MCF 10A (cell line): ENCODE data around the gene TIAL1. TPM values are rescaled to one million over a fixed set of nuclear protein-coding genes. Genes with fewer than 3 reads are reported as not detected.
"Not testable (repeated sequence)": the region's sequence is repeated elsewhere in the genome, so short reads cannot be mapped to it uniquely, and the experiment has no call there.

Source experiments
- BruUV-seq: library from RNA; stranded (reverse); fragments of 400-500 nt; replicated peaks from 2 replicates; lab custom pipeline; 2021; lab: Mats Ljungman, UMichigan
- CTCF ChIA-PET: fragments of 300-600 bp; sonication (Branson Sonifier 250); formaldehyde crosslinking; extraction: SDS; loops from one replicate; lab custom pipeline; 2021; ENCODE audit warnings: antibody characterized with exemption, inconsistent platforms; lab: Yijun Ruan, JAX
- POLR2A ChIA-PET: fragments of 300-600, 350-650 bp; sonication (Branson Sonifier 250); formaldehyde crosslinking; extraction: SDS; loops from one replicate; lab custom pipeline; 2020; ENCODE audit warnings: antibody characterized with exemption, inconsistent platforms; lab: Yijun Ruan, JAX
- DNase-seq: peaks from one replicate; pipeline ENCODE4 v3.0.0-alpha.2; 2018; ENCODE audit not compliant: unreplicated experiment
- H3K27ac Mint-ChIP-seq: one replicate; pipeline ENCODE4 v1.8.0; 2022; ENCODE audit warnings: mild to moderate bottlenecking, low read depth, mixed read lengths; ENCODE audit not compliant: unreplicated experiment
- H3K27me3 Mint-ChIP-seq: one replicate; pipeline ENCODE4 v1.8.0; 2022; ENCODE audit warnings: mixed read lengths; ENCODE audit not compliant: insufficient read depth, unreplicated experiment
- H3K36me3 Mint-ChIP-seq: one replicate; pipeline ENCODE4 v1.8.0; 2022; ENCODE audit warnings: mild to moderate bottlenecking, moderate library complexity, mixed read lengths; ENCODE audit not compliant: insufficient read depth, unreplicated experiment
- H3K4me1 Mint-ChIP-seq: one replicate; pipeline ENCODE4 v1.8.0; 2022; ENCODE audit warnings: mixed read lengths; ENCODE audit not compliant: insufficient read depth, unreplicated experiment
- H3K4me3 Mint-ChIP-seq: one replicate; pipeline ENCODE4 v1.8.0; 2022; ENCODE audit warnings: mild to moderate bottlenecking, moderate library complexity, mixed read lengths; ENCODE audit not compliant: unreplicated experiment
- H3K9me3 Mint-ChIP-seq: one replicate; pipeline ENCODE4 v1.8.0; 2022; ENCODE audit warnings: mixed read lengths; ENCODE audit not compliant: unreplicated experiment
- CTCF ChIP-seq: fragments of 200-600 bp; IDR thresholded peaks from one replicate; pipeline ENCODE4 v1.8.0; 2022; ENCODE audit warnings: antibody characterized with exemption, mild to moderate bottlenecking; ENCODE audit not compliant: unreplicated experiment
- intact Hi-C: fragments of 100-400 bp; cut with micrococcal nuclease; formaldehyde crosslinking; loops from 2 replicates; pipeline ENCODE4 v1.14.1; 2022
- total RNA-seq: library from RNA; stranded (reverse); gene quantifications from 2 replicates; pipeline ENCODE4 v1.2.3, GENCODE V29; 2022

TIAL1 gene
- total RNA-seq, 1 experiment from 2014 or later: 149 TPM

- BruUV-seq: no TSS peak
- CTCF ChIA-PET: interaction anchor here (0.6 kb wide), 1 partner anchor 14 kb away, joined by 4 read pairs; no protein-coding TSS in a partner anchor
- no peaks in the 10 kb centered on the region for H3K27me3 Mint-ChIP-seq
Measured at GRCh38 chr10:119536508-119537025, 60.2 kb downstream of the TIAL1 start.

GRCh38 chr10:119535837-119536507 lies 60.8 kb downstream of the TIAL1 start:
- DNase-seq: no peak

More at GRCh38 chr10:119536508-119537025, 60.2 kb downstream of the TIAL1 start:
- intact Hi-C loops: no loop called here
- no peak for TF ChIP-seq CTCF
- Mint-ChIP-seq H3K9me3 (no peaks in the 10 kb centered on the region), H3K27ac (no peak overlapping the region), H3K36me3 (peaks cover 4% of the 10 kb centered on the region), H3K4me1 (peaks cover 31% of the 10 kb centered on the region), H3K4me3 (no peak overlapping the region)
- DNase-seq: no peak
- POLR2A ChIA-PET: no interaction called here

GRCh38 chr10:119535305-119535704 lies 61.5 kb downstream of the TIAL1 start:
- POLR2A ChIA-PET: interaction anchor here (0.6 kb wide), 1 partner anchor 81 kb away, joined by 3 read pairs; no protein-coding TSS in a partner anchor
- peaks cover 4% of the 10 kb centered on the region for H3K36me3 Mint-ChIP-seq
- H3K9me3 Mint-ChIP-seq: no peaks in the 10 kb centered on the region
- H3K27me3 Mint-ChIP-seq: no peaks in the 10 kb centered on the region
- no peak overlapping the region for H3K4me3 Mint-ChIP-seq
- DNase-seq: no peak
- no TSS peak for BruUV-seq
- intact Hi-C loops: no loop called here
- CTCF ChIA-PET: interaction anchor here (0.6 kb wide), 1 partner anchor 117 kb away, joined by 3 read pairs; no protein-coding TSS in a partner anchor
- no peak for TF ChIP-seq CTCF
- H3K4me1 Mint-ChIP-seq: peaks cover 19% of the 10 kb centered on the region
- H3K27ac Mint-ChIP-seq: no peak overlapping the region

More at GRCh38 chr10:119535837-119536507, 60.8 kb downstream of the TIAL1 start:
- intact Hi-C loops: no loop called here
- CTCF ChIA-PET: no interaction called here
- no TSS peak for BruUV-seq
- H3K27ac Mint-ChIP-seq: no peak overlapping the region
- no peaks in the 10 kb centered on the region for H3K27me3 Mint-ChIP-seq
- peaks cover 4% of the 10 kb centered on the region for H3K36me3 Mint-ChIP-seq
- no peaks in the 10 kb centered on the region for H3K9me3 Mint-ChIP-seq
- H3K4me1 Mint-ChIP-seq: peaks cover 26% of the 10 kb centered on the region
- POLR2A ChIA-PET: no interaction called here
- H3K4me3 Mint-ChIP-seq: no peak overlapping the region
- TF ChIP-seq CTCF: no peak

- Mint-ChIP-seq H3K27ac (no peak overlapping the region), H3K4me1 (peaks cover 3% of the 10 kb centered on the region), H3K27me3 (no peaks in the 10 kb centered on the region), H3K4me3 (no peak overlapping the region), H3K9me3 (no peaks in the 10 kb centered on the region), H3K36me3 (peaks cover under 1% of the 10 kb centered on the region)
- POLR2A ChIA-PET: no interaction called here
- CTCF ChIA-PET: no interaction called here
- TF ChIP-seq CTCF: no peak
- intact Hi-C loops: no loop called here
- no TSS peak for BruUV-seq
- DNase-seq: no peak
Measured at GRCh38 chr10:119533473-119533872, 63.3 kb downstream of the TIAL1 start.

- POLR2A ChIA-PET: not testable (repeated sequence)
Measured at GRCh38 chr10:119532791-119533190, 64.0 kb downstream of the TIAL1 start.

GRCh38 chr10:119532251-119532650 lies 64.5 kb downstream of the TIAL1 start:
- POLR2A ChIA-PET, BruUV-seq, H3K4me1 Mint-ChIP-seq, H3K9me3 Mint-ChIP-seq, H3K27ac Mint-ChIP-seq, DNase-seq, intact Hi-C loops, H3K36me3 Mint-ChIP-seq, H3K4me3 Mint-ChIP-seq, CTCF ChIA-PET, H3K27me3 Mint-ChIP-seq: not testable (repeated sequence)

More at GRCh38 chr10:119532791-119533190, 64.0 kb downstream of the TIAL1 start:
- H3K4me3 Mint-ChIP-seq, CTCF ChIA-PET, BruUV-seq, DNase-seq, H3K9me3 Mint-ChIP-seq, intact Hi-C loops, H3K36me3 Mint-ChIP-seq, H3K27ac Mint-ChIP-seq, H3K4me1 Mint-ChIP-seq, H3K27me3 Mint-ChIP-seq: not testable (repeated sequence)
